ENCODE data around the gene SYTL5.

Gene SYTL5

GRCh38 chrX:38036466-38036865 is 30.1 kb downstream of the SYTL5 start:
- DNase-seq, result no peak

DNA sequence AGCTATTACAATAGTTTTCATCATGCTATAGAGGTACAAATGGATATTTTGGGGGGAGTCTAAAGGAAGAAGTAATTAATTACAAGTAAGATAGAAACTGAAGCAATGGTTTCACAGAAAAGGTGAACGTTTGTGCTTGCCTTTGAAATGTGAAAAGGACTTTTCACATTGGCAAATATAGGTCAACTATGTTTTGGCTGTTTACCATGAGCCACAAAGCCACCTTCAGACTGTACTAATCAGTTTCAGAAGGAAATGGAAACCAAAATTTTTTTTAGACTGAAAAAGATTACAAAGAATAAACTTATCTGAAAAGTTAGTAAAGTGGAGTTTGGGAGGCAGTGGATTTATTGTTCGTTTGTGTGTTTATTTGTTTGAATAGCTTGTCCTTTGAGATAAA is 32.1 kb downstream of the SYTL5 start:
- no peak for DNase-seq

GRCh38 chrX:38041237-38041636 is 34.9 kb downstream of the SYTL5 start:
- no peak for DNase-seq

DNA sequence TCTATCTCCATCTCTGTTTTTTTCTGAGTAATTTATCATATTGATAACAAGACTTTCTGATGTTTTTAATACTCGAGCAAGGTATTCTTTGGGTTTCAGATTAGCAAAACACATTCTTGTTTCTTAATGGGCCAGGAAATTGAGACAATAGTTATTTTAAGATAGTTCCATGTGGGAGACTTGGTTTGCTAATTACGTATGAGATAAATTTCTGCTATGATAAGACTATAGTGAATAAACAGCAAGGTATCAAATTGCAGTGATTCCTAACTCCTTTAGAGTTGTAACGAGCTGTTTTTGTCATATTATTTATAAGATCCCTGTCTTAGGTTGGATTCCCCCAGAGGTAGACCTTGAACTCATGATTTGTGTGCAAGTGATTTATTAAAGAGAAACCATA is 38.3 kb downstream of the SYTL5 start:
- DNase-seq, result no peak

- no peak for DNase-seq
Measured at GRCh38 chrX:38045538-38046096, 39.3 kb downstream of the SYTL5 start.

DNA sequence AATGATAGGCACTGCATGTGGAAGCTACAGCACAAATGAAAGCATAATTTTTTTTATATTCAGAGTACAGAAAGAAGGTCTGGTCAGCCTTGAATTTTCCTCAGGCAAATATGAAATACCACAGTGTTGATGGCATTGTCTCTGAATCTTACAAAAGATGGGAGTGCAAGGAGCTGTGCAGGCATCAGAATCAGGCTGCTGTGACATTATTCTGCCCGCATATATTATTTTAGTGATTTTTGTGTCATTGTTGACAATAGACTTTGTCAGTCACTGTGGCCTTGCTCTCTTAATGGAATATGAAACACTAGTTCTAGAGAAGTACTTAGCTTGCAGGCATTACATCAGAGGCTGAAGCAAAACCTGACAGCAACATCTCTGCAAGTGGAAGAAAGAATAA is 42.5 kb downstream of the SYTL5 start:
- no peak for DNase-seq

DNA sequence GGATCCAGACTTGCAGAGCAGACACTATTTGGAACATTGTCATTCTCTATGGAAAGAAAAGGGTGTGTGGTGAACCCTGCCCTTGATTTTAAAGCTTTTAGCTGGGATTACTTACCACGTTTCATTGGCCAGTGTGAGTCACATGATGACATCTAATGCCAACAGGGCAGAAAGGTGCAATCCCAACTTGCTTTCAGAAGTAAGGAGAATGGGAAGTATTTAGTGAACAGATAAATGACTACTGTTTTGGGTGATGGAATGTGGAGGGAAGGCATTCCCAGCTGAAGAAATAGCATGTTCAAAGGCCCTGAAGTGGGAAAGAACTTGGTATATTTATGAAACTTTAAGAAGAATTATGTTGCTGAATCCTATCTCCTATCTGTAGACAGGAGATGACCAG is 44.5 kb downstream of the SYTL5 start:
- DNase-seq, result no peak

- no peak for DNase-seq
Measured at GRCh38 chrX:38052096-38052495, 45.7 kb downstream of the SYTL5 start.

DNA sequence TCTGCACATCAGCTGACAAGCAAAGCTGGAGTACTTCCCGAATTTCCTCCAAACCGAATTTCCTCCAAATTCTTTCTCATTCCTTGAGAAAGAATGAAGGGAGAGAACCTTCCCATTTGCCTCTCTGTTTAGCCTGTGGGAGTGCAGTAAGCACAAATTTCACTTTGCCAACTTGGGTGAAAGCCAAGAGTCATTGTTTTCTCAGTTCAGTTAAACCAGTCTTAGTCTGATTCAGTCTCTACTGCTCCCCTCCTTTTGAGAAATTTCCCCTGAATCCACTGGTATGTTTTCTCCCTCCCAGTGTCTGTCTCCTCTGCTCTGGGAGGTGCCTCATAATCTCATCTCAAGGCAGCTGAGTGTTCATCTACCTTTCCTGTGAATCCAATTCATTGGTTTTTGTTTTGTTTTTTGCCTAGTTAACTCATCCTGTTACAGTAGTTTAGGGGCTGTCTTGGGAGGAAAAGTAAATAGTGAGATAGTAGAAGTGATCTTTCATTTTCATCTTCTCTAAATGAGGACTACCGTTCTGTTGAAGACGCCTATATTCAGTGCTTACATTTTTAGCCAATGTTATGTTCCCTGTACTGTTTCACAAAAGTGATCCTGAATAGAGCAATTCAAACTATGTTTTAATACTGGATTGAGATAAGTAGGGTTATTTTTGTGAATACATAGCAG is 49.0 kb downstream of the SYTL5 start:
- no peak for DNase-seq

- no peak for DNase-seq
Measured at GRCh38 chrX:38060331-38060878, 54.1 kb downstream of the SYTL5 start.

DNA sequence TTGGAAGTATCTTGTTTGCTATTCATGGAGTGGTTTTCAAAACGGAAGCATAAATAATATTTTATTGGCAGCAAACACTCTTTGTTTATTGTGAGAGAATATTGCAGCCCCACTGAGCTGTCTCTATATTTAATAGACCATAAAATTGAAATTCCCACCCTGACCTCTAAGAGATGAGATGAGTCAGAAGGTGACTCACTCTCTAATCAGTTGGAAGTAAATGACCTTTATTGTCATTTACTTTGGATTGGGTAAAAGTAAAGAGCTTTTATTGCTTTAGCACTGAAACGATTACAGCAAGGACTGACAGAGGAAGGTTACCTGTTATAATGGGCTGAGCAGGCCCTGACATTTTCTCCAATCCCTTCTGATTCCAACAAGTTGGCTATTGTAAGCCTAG is 55.0 kb downstream of the SYTL5 start:
- no peak for DNase-seq

DNA sequence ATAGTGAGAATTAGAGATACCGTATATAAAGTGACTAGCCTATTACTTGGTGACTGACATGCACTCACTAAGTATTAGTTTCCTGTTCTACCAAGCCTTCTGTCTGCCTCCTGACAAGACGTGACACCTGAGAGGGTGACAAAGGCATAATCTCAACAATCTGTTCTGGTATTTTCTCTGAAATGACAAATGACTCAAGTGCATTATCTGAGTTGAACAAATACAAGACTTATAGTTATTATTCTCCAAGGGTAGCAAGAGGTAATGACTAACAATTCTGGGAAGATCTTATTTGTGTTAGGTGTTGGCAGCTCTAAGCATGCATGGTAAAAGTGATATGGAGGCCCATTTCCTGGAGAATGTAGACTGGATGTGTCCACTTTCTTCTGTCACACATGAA is 60.6 kb downstream of the SYTL5 start:
- DNase-seq, result no peak

DNA sequence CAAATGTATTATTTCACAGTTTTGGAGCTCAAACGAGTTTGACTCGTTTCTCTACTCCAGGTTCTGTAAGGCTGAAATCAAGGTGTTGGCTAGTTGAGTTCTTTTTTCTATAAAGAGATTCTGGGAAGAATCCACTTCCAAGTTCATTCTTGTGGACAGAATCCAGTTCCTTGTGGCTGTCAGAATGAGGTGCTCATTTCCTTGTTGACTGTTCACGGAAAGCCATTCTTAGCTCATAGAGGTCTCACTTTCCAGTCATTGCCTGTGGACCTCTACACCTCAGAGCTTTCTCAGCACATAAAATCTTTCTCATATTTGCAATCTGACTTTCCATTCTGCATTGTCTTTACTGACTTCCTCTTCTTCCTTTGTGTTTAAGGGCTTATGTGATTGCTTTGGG is 62.9 kb downstream of the SYTL5 start:
- DNase-seq, result no peak

GRCh38 chrX:38069991-38070390 is 63.6 kb downstream of the SYTL5 start:
- no peak for DNase-seq

DNA sequence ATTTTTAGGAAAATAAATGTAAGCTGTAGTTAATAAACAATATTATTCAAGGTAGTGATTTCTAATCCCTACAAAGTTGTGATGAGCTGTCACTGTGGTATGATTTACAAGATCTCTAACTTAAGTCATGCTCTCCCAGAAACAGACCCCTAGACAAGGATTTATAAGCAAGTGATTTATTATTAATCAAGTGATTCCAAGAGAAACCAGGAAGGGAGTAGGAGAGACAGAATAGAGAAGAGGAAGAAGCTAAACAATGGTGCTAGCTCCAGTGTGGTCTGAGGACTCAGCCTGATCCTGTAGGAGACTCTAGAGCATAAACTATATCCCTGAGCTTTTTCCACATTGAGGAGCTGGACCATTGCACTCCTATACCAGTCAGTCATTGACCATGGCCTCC is 73.1 kb downstream of the SYTL5 start:
- DNase-seq, result no peak

- no peak for DNase-seq
Measured at GRCh38 chrX:38080808-38081207, 74.5 kb downstream of the SYTL5 start.

DNA sequence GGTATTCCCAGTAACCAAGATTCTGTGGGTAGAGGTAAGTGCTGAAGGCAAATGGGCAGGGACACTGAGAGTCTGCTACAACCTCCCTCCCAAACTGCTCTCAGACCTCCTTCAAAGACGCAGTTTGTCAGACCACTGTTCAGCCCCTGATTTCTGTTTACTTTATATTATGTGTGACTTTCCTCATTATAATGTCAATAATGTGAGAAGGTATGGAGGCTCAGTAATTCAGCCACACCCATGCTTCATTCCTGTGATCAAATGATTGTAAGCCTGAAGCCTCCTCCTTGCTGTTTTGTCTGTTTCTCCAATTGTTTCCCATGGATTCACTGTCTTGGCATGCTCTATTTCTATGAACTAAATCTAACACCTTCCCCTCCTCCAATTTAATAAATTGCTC is 75.6 kb downstream of the SYTL5 start:
- no peak for DNase-seq

DNA sequence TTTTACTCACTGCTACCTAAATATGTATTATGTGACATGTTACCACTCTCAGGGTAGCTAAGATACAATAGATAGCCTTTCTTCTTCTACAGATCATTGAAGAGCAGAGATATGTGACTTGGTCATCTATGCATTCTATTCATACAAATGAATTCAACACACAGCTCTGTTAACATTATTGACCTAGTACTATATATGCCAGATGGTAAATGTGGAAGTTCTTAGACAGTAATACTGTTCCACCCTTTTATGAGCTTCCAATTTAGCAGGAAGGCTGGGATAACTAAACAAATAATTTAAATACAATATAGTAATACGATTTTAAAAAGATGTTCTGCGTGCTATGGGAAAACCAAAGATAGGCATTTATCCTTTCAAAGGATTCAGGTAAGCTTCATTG is 76.0 kb downstream of the SYTL5 start:
- DNase-seq, result no peak

- no peak for DNase-seq
Measured at GRCh38 chrX:38085813-38086212, 79.5 kb downstream of the SYTL5 start.

GRCh38 chrX:38086451-38087215 is 80.3 kb downstream of the SYTL5 start:
- DNase-seq, result no peak

- no peak for DNase-seq
Measured at GRCh38 chrX:38087594-38087993, 81.2 kb downstream of the SYTL5 start.

DNA sequence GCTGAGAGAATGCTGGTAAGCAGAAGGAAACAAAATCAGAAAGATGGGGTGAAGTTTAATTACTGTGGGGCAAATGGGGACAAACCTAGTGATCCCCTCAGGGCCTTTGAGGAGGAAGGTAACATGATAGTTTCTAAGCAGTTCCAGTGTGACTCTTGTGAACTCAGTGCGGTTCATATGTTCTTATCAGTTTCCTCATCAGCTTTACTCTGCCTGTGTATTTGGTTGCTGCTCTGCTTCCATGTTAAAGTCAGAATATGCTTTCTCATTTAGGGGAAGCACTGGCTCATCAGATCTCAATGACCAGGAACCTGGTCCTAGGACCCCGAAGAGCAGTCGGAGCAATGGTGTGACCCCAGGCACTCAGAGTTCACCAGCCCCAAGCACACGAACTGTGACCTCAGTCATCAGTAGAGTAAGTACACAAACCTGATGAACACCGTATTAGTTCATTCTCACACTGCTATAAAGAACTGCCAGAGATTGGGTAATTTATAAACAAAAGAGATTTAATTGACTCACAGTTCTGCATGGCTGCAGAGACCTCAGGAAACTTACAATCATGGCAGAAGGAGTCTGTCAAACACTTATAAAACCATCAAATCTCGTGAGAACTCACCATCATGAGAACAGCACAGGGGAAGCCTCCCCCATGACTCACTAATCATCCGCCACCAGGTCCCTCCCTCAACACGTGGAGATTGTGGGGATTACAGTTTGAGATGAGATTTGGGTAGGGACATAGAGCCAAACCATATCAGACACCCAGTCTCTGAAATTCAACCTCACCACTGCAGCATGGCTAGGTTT is 83.0 kb downstream of the SYTL5 start:
- no peak for DNase-seq

DNA sequence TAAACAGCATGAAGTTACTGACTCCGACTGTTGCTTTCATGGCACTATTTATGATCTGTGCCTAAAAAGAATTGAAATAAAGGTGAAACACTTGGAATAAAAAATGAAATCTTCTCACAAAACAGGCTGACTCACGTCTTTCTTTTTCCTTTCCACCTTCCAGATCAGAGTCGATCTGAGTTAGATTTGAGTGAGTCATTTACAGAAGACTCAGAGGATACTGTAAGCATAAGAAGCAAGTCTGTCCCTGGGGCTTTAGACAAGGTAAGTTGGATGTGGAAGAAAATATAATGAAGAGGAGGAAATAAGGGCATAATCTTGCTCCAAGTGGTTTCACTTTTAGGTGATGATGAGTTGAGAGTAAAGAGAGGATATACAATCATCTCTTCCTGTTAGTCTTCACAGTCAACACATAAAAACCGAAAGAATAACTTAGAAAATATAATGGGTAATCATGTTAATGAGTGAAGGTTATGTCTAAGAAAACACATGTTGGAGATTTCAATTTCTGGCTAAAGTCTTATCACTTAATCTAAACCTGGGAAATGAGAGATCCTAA is 89.7 kb downstream of the SYTL5 start:
- DNase-seq, result no peak

Measured in stimulated activated naive CD4-positive, alpha-beta T cell treated with Interleukin-2 at 50 U/mL for 16 hours (primary cell).